ENCODE results near the gene NACC2. TPM values are rescaled to one million over a fixed set of nuclear protein-coding genes. Genes with fewer than 3 reads are reported as not detected.
A peak's percentile ranks its signal among the peaks of the same experiment; 100 is the strongest.

The NACC2 gene
- total RNA-seq, 1 experiment from 2014 or later = 28.3 TPM

DNA sequence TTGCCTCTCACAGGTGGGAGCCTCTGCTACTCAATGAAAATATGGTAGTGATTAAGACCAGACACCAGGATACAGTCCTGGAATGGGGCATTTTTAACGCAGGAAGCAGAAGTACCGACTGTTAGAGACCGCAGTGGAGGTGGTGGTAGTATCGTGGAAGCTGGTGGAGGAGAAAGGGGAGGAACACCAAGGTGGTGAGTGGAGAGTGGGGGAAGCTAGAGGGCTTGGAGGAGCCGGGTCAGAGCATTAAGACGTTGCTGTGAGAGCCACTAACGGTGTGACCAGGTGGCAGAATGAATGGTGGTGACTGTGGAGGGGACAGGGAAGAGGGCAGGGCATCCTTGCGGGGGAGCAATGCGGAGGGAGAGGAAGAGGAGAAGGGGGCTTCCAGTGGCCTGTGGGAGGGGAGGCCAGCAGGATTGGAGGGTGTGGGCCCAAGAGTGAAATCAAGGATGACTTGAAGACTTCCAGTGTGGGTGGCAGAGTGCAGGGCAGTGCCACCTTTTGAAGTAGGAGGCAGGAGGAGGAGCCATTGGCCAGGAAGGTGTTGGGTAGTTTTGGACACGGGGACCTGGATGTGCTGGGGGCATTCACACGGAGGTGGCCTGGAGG, 132.3 kb downstream of the NACC2 start:
- no peak for DNase-seq (ENCODE audit: low read depth)

DNA sequence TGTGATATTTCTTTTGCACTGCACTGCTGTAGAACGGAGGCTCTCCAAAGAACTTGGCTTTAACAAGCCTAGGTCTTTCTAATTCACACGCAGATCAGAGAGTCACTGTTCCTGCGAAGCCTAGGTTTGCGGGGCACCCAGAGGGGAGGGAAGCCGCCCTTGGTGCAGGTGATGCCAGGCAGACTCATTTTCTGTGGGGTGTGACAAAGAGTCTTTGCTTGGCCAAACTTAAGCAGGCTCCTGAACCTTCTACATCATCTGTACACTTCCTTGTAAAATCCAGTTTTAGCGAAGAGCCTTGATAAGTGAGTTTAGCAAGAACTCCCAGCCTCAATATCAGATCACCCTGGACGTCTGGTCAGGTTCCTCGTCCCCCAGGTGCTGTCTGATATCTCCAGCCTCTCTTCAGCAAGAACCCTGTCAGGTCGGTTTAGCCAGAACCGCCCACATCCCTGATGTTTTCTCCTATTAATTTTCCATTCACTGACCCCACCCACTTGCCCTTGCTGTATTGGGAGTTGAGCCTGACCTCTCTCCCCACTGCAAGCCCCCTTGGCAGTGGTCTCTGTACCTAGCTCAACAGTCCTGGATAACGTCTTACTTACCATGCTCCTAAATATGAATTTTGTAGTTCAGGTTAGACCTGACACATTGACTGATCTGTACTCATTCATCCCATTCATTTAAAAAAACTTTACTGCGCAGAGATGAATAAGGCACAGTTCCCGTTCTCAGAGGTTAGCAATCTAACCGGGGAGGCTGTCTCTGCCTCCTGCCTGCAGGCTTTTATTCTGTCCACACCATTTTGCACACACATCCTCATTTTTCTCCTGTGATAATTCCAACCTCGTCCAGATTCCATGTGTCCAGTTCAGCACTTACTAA, 133.0 kb downstream of the NACC2 start:
- no peak for DNase-seq (ENCODE audit: low read depth)

DNA sequence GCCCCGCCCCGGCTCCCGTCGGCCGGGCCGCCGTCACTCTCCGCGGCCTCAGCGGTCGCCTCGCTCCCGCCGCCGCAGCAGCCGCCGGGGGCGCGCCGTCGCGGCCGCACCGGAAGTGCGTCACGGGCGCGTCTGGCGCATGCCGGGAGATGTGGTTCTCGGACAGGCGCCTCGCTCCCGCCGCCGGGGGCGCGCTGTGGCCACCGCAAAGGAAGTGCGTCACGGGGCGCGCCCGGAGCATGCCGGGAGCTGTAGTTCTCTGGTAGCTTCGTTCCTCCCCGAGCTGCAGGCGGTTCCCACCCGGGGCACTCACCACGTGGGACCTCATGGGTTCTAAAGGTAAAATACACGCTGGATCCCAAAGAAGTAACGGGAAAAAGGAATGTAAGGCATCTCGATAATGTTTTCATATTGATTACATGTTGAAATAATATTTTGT, 133.8 kb downstream of the NACC2 start, which contains the start of gene UBAC1:
TSS of gene UBAC1 (minus strand) at position 97 of the 439 bp plus-strand sequence. CDS start 211 bp downstream, outside the sequence.
- DNase-seq (ENCODE audit: low read depth) = peak; percentile 96

DNA sequence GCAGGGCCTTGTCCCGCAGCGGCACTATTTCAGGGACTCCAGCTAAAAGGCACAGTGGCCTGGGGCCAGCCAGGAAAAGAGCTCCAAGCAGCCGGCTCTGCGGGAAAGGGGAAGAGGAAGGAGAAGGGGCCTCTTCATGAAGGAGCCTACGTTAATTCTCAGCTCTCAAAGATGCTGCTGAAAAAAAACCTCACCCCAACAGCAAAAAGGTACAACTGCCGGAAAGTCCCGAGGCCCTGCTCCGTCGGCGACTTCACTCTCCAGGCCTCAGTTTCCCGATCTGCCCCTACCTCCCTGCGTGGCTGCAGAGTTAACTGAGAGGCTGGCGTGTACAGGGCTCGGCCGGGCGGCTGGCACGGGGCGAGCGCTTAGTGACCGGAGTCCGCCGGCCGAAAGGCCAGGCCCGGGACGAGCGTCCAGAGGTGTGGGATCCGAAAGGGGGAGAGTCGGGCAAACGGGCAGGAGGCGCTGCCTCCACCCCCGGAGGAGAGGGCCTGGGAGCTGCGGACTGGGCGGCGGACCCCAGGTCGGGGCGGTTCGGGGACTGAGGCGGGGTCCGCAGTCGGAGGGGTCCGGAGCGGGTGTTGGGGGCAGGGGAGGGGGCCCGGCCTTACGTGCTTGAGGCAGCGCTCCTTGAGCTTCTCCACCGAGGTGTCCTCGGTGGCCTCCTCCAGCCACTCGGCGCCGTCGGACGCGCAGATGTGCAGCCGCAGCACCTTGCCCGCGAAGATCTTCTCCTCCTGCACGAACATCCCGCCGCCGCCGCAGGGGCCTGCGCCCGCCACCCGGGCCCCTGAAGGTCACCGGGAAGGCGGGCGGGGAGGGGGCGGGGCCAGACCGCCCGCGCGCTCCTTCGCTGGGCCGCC, 134.4 kb downstream of the NACC2 start:
- DNase-seq (ENCODE audit: low read depth) = no peak

DNA sequence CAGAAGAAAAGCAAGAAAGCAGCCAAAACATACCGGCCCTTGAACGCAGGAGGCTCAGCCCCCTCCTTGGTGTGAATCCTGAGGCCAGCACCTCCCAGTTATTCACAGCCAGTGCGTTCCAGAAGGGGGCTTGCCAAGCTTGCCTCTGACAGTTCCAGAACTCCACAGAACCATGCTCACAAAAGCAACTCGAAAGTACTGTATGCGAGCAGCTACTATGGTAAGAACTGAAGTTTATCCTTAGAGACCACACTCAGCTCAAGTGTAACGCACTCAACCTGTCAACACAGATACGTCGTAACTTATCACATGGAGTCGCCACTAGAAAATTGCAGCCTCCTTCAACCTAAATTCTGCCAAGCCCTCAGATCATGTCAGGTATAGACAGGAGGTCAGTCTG, 135.3 kb downstream of the NACC2 start:
- DNase-seq (ENCODE audit: low read depth) = no peak

DNA sequence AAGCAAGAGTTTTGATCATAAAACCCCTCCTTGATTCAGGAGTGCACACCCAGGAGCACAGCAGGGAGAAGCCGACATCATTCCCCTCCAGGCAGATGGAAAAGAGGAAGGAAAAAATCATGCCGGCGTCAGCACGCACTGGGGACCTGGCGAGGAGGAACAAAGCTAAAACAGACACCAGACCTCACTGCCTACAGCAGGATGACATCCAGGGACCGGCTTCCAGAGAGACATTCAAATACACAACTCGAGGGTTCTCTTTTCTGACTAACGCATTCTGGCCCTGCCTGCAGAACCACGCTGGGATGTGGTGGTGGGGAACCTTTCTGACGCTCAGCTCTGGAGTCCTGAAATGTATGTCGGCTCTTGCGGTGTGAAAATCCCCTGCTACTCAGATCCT, 136.6 kb downstream of the NACC2 start:
- no peak for DNase-seq (ENCODE audit: low read depth)

DNA sequence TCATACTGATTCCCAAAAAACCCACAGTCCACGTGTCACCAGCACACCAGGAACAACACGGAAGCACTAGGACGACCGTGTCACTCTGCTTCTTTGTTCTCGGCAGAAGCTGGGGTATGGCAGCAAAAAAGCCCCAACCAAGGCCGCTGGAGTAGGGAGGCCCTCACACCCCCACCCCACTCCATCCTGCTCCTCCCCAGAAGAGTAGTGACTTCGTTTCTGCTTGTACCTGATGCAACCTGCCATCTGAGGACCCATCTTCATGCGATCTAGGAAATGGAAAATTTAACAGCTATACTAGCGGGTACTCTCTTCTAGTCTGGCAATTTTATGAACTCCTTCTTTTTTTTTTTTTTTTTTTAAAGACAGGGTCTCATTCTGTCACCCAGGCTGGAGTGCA, 137.7 kb downstream of the NACC2 start:
- DNase-seq (ENCODE audit: low read depth) = no peak

DNA sequence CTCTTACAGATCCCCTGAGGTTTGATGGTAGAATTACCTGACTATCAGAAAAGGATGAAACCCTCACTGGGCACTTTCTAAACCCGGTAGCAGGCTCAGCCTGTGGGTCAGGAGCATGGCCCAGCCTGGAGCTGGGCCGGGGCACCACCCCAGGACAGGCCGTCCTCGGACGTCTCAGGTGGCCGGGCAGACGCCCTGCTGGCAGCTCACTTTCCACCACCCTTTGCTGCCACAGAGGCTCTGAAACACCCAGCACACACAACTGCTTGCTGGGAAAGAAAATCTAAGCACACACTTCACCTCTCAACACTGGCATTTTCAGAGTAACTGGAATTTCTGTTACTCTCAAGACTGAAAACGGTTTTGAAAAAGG, 138.3 kb downstream of the NACC2 start:
- no peak for DNase-seq (ENCODE audit: low read depth)

Other genes starting within 250 kb of the NACC2 start
- 25.6 and 26.0 TPM in 2 replicates for gene CAMSAP1, start 187.7 kb downstream of the NACC2 start, total RNA-seq (2014; rRNA removed; shearing (Covaris generic))
- 115 and 127 TPM in 2 replicates for gene UBAC1, start 133.9 kb downstream of the NACC2 start, total RNA-seq (2014; rRNA removed; shearing (Covaris generic))
- gene TMEM250, start 23.6 kb upstream of the NACC2 start, total RNA-seq (2014; rRNA removed; shearing (Covaris generic)) = 47.1 and 63.7 TPM in 2 replicates
- not detected in 2 replicates for gene LHX3, start 109.8 kb upstream of the NACC2 start, total RNA-seq (2014; rRNA removed; shearing (Covaris generic))
- gene QSOX2, start 150.5 kb upstream of the NACC2 start, total RNA-seq (2014; rRNA removed; shearing (Covaris generic)) = 20.1 and 21.7 TPM in 2 replicates
- under 0.01 and 0.02 TPM in 2 replicates for gene CCDC187, start 208.8 kb upstream of the NACC2 start, total RNA-seq (2014; rRNA removed; shearing (Covaris generic))
- gene GPSM1, start 232.2 kb upstream of the NACC2 start, total RNA-seq (2014; rRNA removed; shearing (Covaris generic)) = 19.0 and 23.1 TPM in 2 replicates